VCaP (cell line): Measurements from ENCODE around the gene CFDP1.
"Not testable (repeated sequence)": the region's sequence is repeated elsewhere in the genome, so short reads cannot be mapped to it uniquely, and the experiment has no call there.

Experiments used
- H3K27ac ChIP-seq: fragments of 450-650 bp; 2 replicates; pipeline ENCODE4 v1.5.1; 2017
- TF ChIP-seq, protein P1 (sequence below): fragments of 450-650 bp; conservative IDR thresholded peaks from 2 replicates; pipeline ENCODE4 v1.5.1; 2017; ENCODE audit warnings: mild to moderate bottlenecking, moderate library complexity

The CFDP1 gene

DNA sequence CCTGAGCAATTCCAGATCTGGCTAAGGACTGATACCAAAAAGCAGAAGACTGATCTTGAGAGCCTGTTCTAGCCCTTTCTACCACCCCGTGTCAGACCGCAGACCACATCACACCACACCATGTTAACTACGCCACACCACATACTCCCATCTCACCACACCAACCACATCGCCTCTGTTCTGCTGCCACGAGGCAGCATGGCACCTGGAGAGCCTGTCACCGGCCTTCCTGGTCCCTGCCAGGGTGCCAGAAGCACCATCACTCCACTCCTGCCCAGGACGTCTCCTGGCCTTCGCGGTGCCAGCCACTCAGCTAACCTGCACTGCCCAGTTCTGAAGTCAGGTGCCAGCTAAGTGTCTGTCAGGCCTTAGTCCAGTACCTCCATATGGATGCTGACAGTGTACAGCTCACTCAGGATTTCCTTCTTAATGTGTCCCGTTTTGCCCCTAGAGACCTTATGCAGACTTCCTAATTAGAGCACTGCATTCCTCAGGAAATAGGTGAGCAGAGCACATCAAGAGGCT lies 144.6 kb downstream of the CFDP1 start:
- H3K27ac ChIP-seq, result no peak overlapping the region
- TF ChIP-seq, protein P1, sequence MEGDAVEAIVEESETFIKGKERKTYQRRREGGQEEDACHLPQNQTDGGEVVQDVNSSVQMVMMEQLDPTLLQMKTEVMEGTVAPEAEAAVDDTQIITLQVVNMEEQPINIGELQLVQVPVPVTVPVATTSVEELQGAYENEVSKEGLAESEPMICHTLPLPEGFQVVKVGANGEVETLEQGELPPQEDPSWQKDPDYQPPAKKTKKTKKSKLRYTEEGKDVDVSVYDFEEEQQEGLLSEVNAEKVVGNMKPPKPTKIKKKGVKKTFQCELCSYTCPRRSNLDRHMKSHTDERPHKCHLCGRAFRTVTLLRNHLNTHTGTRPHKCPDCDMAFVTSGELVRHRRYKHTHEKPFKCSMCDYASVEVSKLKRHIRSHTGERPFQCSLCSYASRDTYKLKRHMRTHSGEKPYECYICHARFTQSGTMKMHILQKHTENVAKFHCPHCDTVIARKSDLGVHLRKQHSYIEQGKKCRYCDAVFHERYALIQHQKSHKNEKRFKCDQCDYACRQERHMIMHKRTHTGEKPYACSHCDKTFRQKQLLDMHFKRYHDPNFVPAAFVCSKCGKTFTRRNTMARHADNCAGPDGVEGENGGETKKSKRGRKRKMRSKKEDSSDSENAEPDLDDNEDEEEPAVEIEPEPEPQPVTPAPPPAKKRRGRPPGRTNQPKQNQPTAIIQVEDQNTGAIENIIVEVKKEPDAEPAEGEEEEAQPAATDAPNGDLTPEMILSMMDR, result no peak

DNA sequence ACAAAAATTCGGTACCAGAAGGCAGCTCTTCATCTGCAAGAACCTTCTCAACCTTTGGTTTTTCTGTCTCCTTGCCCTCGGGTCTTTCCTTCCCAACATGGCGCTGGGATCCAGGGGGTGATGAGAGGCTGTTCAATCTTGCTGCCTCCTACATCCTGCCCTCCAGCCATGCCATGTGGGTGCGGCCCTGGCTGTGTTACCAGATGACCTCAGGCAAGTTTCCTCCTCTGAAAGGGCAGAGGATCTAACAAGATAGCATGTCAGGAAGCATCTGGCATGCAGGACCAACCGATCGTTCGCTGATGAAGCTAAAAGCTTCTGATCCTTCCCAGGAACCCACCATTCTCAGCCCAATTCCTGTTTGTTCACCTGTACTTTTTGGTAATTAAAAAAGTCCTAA lies 145.1 kb downstream of the CFDP1 start:
- TF ChIP-seq, protein P1, result no peak
- H3K27ac ChIP-seq, result no peak overlapping the region

DNA sequence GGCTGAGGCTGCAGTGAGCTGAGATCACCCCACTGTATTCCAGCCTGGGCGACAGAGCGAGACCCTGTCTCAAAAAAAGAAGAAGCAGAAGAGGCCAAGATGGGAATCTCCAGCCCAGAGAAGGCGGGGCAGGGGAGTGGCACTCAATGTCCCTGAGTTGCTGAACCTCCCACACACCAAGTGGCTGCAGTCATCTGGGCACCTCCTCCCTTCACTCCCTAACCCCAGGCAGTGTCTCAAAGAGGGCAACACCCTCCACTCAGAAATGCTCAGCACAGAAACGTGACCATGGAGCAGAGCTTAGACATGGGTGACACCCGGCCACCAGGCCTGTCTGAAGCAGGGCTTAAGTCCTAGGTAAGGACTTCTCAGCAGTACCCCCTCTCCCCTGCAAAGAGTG lies 145.6 kb downstream of the CFDP1 start:
- TF ChIP-seq, protein P1, result no peak
- H3K27ac ChIP-seq, result no peak overlapping the region

DNA sequence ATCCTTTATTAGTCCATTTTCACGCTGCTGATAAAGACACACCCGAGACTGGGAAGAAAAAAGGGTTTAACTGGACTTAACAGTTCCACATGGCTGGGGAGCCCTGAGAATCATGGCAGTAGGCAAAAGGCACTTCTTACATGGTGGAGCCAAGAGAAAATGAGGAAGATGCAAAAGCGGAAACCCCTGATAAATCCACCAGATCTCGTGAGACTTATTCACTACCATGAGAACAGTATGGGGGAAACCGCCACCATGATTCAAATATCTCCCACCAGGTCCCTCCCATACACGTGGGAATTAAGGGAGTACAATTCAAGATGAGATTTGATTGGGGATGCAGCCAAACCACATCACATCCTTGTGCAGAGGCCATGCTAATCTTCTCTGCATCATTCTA lies 146.9 kb downstream of the CFDP1 start:
- TF ChIP-seq, protein P1, result no peak
- no peak overlapping the region for H3K27ac ChIP-seq

DNA sequence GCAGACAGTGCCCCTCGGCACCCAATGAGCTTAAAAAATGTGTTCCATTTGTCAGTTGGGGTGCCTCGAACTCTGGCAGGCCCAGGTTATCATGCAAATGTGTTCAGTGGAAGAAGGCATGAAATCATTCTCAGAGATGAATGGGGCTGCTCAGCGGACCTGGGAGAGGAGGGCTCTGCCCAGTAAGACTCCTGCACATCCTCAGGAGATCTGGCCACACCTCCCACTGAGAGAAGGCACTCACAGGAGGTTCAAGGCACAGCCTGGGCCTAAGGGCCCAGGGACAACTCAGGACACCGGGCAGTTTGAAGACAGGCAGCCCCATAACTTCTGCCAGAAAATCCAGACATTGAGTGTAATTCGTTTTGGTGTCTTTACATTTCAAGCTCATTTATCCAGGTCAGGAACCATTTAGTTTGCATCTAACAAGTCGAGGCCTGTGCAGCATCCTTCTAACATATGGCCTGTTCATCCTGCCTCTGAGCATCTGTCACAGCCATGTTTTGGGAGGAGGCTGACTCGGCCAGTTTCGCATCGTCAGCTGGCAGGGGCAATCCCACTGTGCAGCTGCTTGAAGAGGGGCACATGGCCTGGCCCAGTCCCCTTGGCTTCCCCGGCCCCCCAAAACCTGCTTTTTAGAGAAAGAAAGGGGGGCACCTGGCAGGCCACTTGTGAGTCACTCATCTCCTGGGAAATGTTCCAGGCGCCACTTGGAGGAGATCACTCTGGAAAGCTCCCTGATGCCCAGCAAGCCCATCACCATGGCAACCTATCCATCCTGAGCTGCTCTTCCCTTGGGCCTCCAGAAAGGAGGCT lies 150.6 kb downstream of the CFDP1 start:
- no peak overlapping the region for H3K27ac ChIP-seq

DNA sequence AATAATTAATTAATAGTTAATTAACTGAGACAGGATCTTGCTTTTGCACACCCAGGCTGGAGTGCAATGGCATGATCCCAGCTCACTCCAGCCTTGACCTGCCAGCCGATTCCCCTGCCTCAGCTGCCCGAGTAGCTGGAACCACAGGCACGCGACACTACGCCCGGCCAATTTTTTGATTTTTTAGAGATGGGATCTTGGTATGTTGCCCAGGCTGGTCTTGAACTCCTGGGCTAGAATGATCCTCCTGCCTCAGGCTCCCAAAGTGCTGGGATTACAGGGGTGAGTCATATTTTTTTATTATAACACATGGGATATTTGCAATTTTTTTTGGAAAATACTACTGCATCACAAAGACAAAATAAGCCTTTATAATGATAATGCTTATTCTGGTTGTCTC lies 151.5 kb downstream of the CFDP1 start:
- H3K27ac ChIP-seq, result no peak overlapping the region
- TF ChIP-seq, protein P1, result no peak

More for the DNA sequence above, 150.6 kb downstream of the CFDP1 start:
- TF ChIP-seq, protein P1, result no peak

DNA sequence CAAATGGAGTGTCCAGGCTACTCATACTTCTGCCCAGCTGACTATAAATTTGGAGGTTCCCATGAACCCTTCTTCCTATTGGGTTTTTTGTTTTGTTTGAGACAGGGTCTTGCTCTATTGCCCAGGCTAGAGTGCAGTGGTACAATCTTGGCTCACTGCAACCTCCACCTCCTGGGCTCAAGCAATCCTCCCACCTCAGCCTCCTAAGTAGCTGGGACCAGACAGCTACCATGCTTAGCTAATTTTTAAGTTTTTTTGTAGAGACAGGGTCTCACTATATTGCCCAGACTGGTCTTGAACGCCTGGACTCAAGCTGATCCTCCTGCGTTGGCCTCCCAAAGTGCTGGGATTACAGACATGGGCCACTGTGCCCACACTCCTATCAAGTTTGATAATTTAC lies 152.3 kb downstream of the CFDP1 start:
- not testable (repeated sequence) for H3K27ac ChIP-seq

DNA sequence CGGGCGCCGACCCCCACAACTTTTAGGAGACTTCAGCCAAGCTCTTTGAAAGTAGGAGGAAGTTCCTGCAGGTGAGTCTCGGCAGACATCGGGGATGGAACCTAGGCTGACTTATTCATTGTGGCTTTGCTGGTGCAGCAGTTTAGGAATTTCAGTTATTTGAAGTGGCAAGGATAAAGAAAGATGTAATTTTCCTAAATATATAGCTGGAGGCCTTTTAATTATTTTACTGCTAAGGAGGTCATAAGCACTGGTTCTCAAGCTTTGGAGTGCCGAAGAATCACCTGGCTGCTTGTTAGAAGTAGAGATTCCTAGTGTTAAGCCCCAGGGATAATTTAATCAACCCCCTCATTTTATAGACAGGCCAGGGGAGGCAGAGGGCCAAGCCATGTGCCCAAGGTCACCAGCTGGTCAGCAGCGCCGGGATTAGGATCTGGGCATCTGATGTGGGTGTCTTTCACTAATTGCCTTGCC lies 152.9 kb downstream of the CFDP1 start:
- no peak overlapping the region for H3K27ac ChIP-seq

More for the DNA sequence above, 152.9 kb downstream of the CFDP1 start:
- TF ChIP-seq, protein P1, result no peak
